IMR-90 (cell line): Measurements from ENCODE around the gene BARX1. TPM values are rescaled to one million over a fixed set of nuclear protein-coding genes. Genes with fewer than 3 reads are reported as not detected.

Experiments used
- ATAC-seq: fragments of 200-7000 bp; cut with Tn5 transposase; 2 replicates; pipeline ENCODE4 v1.9.1; 2020; ENCODE audit warnings: low read depth, mild to moderate bottlenecking, moderate library complexity
- BruUV-seq: library from RNA; stranded (reverse); fragments of 400-500 nt; replicated peaks from 2 replicates; lab custom pipeline; 2021; lab: Mats Ljungman, UMichigan
- CTCF ChIA-PET: fragments of 300-600 bp; formaldehyde crosslinking; extraction: SDS; loops from one replicate; lab custom pipeline; 2021; ENCODE audit warnings: antibody characterized with exemption; lab: Yijun Ruan, JAX
- POLR2A ChIA-PET: fragments of 300-600 bp; sonication (Branson Sonifier 250); formaldehyde crosslinking; loops from one replicate; lab custom pipeline; 2022; ENCODE audit warnings: antibody characterized with exemption; ENCODE audit not compliant: unreplicated experiment; lab: Charles Lee
- DNase-seq: peaks from one replicate; pipeline ENCODE4 v3.0.0; 2013
- H2AFZ ChIP-seq: replicated peaks from 2 replicates; pipeline ENCODE3; 2013; ENCODE audit warnings: low read length, mild to moderate bottlenecking; ENCODE audit not compliant: poor library complexity
- H2AK5ac ChIP-seq: 2 replicates; pipeline ENCODE4 v1.6.1; 2013; ENCODE audit warnings: low read depth, low read length, inconsistent platforms
- H2AK9ac ChIP-seq: replicated peaks from 2 replicates; pipeline ENCODE3; 2013; ENCODE audit warnings: mild to moderate bottlenecking, low read depth, low read length, moderate library complexity; ENCODE audit not compliant: poor library complexity
- H2BK120ac ChIP-seq: 2 replicates; pipeline ENCODE4 v1.6.1; 2013; ENCODE audit warnings: low read depth, low read length, inconsistent platforms
- H2BK15ac ChIP-seq: 3 replicates; pipeline ENCODE4 v1.6.1; 2013; ENCODE audit warnings: low read depth, low read length, inconsistent platforms
- H2BK20ac ChIP-seq: 2 replicates; pipeline ENCODE4 v1.6.1; 2013; ENCODE audit warnings: low read depth, mild to moderate bottlenecking, inconsistent platforms, low read length, moderate library complexity
- H2BK5ac ChIP-seq: 2 replicates; pipeline ENCODE4 v1.6.1; 2013; ENCODE audit warnings: mild to moderate bottlenecking, low read depth, low read length, inconsistent platforms; ENCODE audit not compliant: poor library complexity, severe bottlenecking
- H3K14ac ChIP-seq: replicated peaks from 2 replicates; pipeline ENCODE4 v1.6.1; 2013; ENCODE audit warnings: low read depth, low read length, inconsistent platforms
- H3K18ac ChIP-seq: 2 replicates; pipeline ENCODE4 v1.6.1; 2013; ENCODE audit warnings: low read depth, low read length, control low read depth
- H3K23ac ChIP-seq: 2 replicates; pipeline ENCODE4 v1.6.1; 2013; ENCODE audit warnings: low read depth, low read length, inconsistent platforms
- H3K27ac ChIP-seq: 2 replicates; pipeline ENCODE4 v1.5.1; 2013; ENCODE audit warnings: mild to moderate bottlenecking, control low read depth, low read length; ENCODE audit not compliant: insufficient read depth
- H3K27me3 ChIP-seq: 2 replicates; pipeline ENCODE4 v1.6.1; 2013; ENCODE audit warnings: low read length; ENCODE audit not compliant: control insufficient read depth, insufficient read depth
- H3K36me3 ChIP-seq: 2 replicates; pipeline ENCODE4 v1.6.1; 2013; ENCODE audit warnings: low read length, mixed read lengths; ENCODE audit not compliant: control insufficient read depth, insufficient read depth
- H3K4ac ChIP-seq: 2 replicates; pipeline ENCODE4 v1.6.1; 2013; ENCODE audit warnings: low read depth, low read length, inconsistent platforms
- H3K4me1 ChIP-seq: 2 replicates; pipeline ENCODE4 v1.6.1; 2013; ENCODE audit warnings: low read length, mixed read lengths; ENCODE audit not compliant: control insufficient read depth, insufficient read depth
- H3K4me2 ChIP-seq: 2 replicates; pipeline ENCODE4 v1.6.1; 2013; ENCODE audit warnings: low read depth, mild to moderate bottlenecking, control low read depth, low read length, moderate library complexity
- H3K4me3 ChIP-seq: 2 replicates; pipeline ENCODE4 v1.5.1; 2013; ENCODE audit warnings: low read depth, mild to moderate bottlenecking, control low read depth, low read length, moderate library complexity; ENCODE audit not compliant: insufficient read depth
- H3K56ac ChIP-seq: 2 replicates; pipeline ENCODE4 v1.6.1; 2013; ENCODE audit warnings: low read length, inconsistent platforms; ENCODE audit not compliant: insufficient read depth; ENCODE audit errors: extremely low read depth
- H3K79me1 ChIP-seq, 2 experiments: 2 replicates each; pipeline ENCODE4 v1.6.1; 2013; ENCODE audit warnings: low read length in 2 of 2, inconsistent platforms in 1 of 2, low read depth in 1 of 2
- H3K9ac ChIP-seq: 2 replicates; pipeline ENCODE4 v1.6.1; 2013; ENCODE audit warnings: low read depth, low read length, control low read depth
- H3K9me1 ChIP-seq: 2 replicates; pipeline ENCODE4 v1.6.1; 2013; ENCODE audit warnings: low read length, inconsistent platforms; ENCODE audit not compliant: insufficient read depth
- H3K9me3 ChIP-seq: 2 replicates; pipeline ENCODE4 v1.6.1; 2013; ENCODE audit warnings: low read length; ENCODE audit not compliant: control insufficient read depth, insufficient read depth
- H4K20me1 ChIP-seq: 2 replicates; pipeline ENCODE4 v1.6.1; 2013; ENCODE audit warnings: low read length, inconsistent platforms; ENCODE audit not compliant: insufficient read depth
- H4K5ac ChIP-seq: 2 replicates; pipeline ENCODE4 v1.6.1; 2013; ENCODE audit warnings: mild to moderate bottlenecking, low read depth, low read length, control low read depth
- H4K8ac ChIP-seq, 2 experiments: 2 replicates each; pipeline ENCODE4 v1.6.1; 2013; ENCODE audit warnings: low read depth in 2 of 2, low read length in 2 of 2, control low read depth in 1 of 2, inconsistent platforms in 1 of 2
- H4K91ac ChIP-seq: 2 replicates; pipeline ENCODE4 v1.6.1; 2013; ENCODE audit warnings: low read depth, low read length, inconsistent platforms; ENCODE audit not compliant: insufficient read depth
- BHLHE40 ChIP-seq: fragments of 150-350 bp; IDR thresholded peaks from 2 replicates; pipeline ENCODE4 v1.6.1; 2016; ENCODE audit warnings: mild to moderate bottlenecking, low read depth, low read length
- WGBS, 2 experiments: methylation state at CpG; one replicate each; pipeline versions ENCODE4 v1.1.5 to v1.1.7; 2013; ENCODE audit warnings: missing lambda C conversion rate in 2 of 2; ENCODE audit not compliant: insufficient read length in 1 of 2; ENCODE audit errors: extremely low coverage in 2 of 2; 5-methylcytosine and 5-hydroxymethylcytosine counted together
- dilution Hi-C: fragments of 300-500 bp; cut with HindIII; formaldehyde crosslinking; loops from one replicate; pipeline ENCODE4 v1.14.3; 2018; ENCODE audit warnings: low sequenced_read_pairs; ENCODE audit not compliant: unreplicated experiment
- in situ Hi-C: fragments of 300-500 bp; cut with MboI; formaldehyde crosslinking; loops from 3 replicates; pipeline ENCODE4 v1.14.3; 2019; ENCODE audit warnings: low sequenced_read_pairs, inconsistent platforms, mixed read lengths
- intact Hi-C: fragments of 100-400 bp; cut with micrococcal nuclease; formaldehyde crosslinking; loops from 2 replicates; pipeline ENCODE4 v1.10.0; 2022
- polyA plus RNA-seq, 3 experiments: library from polyadenylated mRNA; depleted of rRNA; stranded (reverse); fragments of >200 nt; gene quantifications; 2 replicates each; pipeline ENCODE4 v1.2.3, GENCODE V29; 2012; ENCODE audit warnings: low replicate concordance in 1 of 3
- total RNA-seq: library from RNA; depleted of rRNA; stranded (reverse); fragments of >200 nt; gene quantifications from 2 replicates; pipeline ENCODE4 v1.2.3, GENCODE V29; 2012

BARX1 gene
- total and polyA plus RNA-seq, 2 of the 4 experiments (the other 2 are of a cell fraction) = not detected

- TF ChIP-seq BHLHE40 = no peak
Observed at GRCh38 chr9:93958121-93958818, 3.1 kb upstream of the BARX1 start.

More at GRCh38 chr9:93958121-93958818, 3.1 kb upstream of the BARX1 start:
- Histone ChIP-seq H3K9me1 (no peaks in the 10 kb centered on the region), H3K27me3 (peaks cover 84% of the 10 kb centered on the region), H3K36me3 (no peaks in the 10 kb centered on the region), H2AFZ (peak overlapping the region; percentile 44), H3K4ac (no peak overlapping the region), H2AK9ac (no peak overlapping the region), H3K56ac (no peak overlapping the region), H2BK15ac (no peak overlapping the region), H3K79me1 (no peaks in the 10 kb centered on the region), H3K9me3 (no peaks in the 10 kb centered on the region; the same call in 1 of the 2 replicates), H2BK120ac (no peak overlapping the region), H4K8ac (no peak overlapping the region), H2BK20ac (no peak overlapping the region), H3K18ac (no peak overlapping the region), H3K14ac (no peak overlapping the region), H4K20me1 (no peaks in the 10 kb centered on the region; the same call in none of the 2 replicates), H3K4me2 (no peak overlapping the region), H4K5ac (no peak overlapping the region), H2AK5ac (no peak overlapping the region), H3K4me1 (peaks cover 1% of the 10 kb centered on the region; the same call in 1 of the 2 replicates), H4K91ac (no peak overlapping the region), H3K23ac (no peak overlapping the region), H3K9ac (no peak overlapping the region), H3K27ac (no peak overlapping the region), H2BK5ac (no peak overlapping the region), H3K4me3 (no peak overlapping the region)
- ChIA-PET CTCF (no interaction called here), POLR2A (no interaction called here)
- no TSS peak for BruUV-seq
- dilution Hi-C loops (no loop called here), in situ Hi-C loops (loop anchor here (25.0 kb wide), 2 partner anchors 546 to 796 kb away; no protein-coding TSS in a partner anchor), intact Hi-C loops (no loop called here)
- 12% methylated on average over 23 of the region's 49 CpGs; no CpG with 5 or more reads in 1 of the 2 experiments for WGBS, 2 experiments
- DNase-seq = no peak
- no peak for ATAC-seq
